H9 (cell line): ENCODE results near the gene COL19A1. TPM values are rescaled to one million over a fixed set of nuclear protein-coding genes. Genes with fewer than 3 reads are reported as not detected.

Experiments used
- DNase-seq: peaks from one replicate; pipeline ENCODE4 v3.0.0-alpha.2; 2017
- H2AFZ ChIP-seq: one replicate; pipeline ENCODE4 v1.6.1; 2013; ENCODE audit warnings: mild to moderate bottlenecking, low read length, control low read depth, moderate library complexity
- H2AK5ac ChIP-seq: 2 replicates; pipeline ENCODE4 v1.6.1; 2013; ENCODE audit warnings: low read length, control low read depth, mixed read lengths; ENCODE audit not compliant: insufficient read length
- H2BK120ac ChIP-seq: one replicate; pipeline ENCODE4 v1.6.1; 2013; ENCODE audit warnings: low read depth, mild to moderate bottlenecking, low read length, control low read depth, inconsistent platforms; ENCODE audit not compliant: poor library complexity, severe bottlenecking
- H2BK12ac ChIP-seq: 2 replicates; pipeline ENCODE4 v1.6.1; 2013; ENCODE audit warnings: low read length, control low read depth, mixed read lengths, low read depth; ENCODE audit not compliant: insufficient read length
- H2BK15ac ChIP-seq: 2 replicates; pipeline ENCODE4 v1.6.1; 2013; ENCODE audit warnings: low read depth, low read length, control low read depth
- H2BK20ac ChIP-seq: one replicate; pipeline ENCODE4 v1.6.1; 2013; ENCODE audit warnings: low read depth, mild to moderate bottlenecking, low read length, control low read depth, inconsistent platforms; ENCODE audit not compliant: poor library complexity, severe bottlenecking
- H2BK5ac ChIP-seq: 2 replicates; pipeline ENCODE4 v1.6.1; 2013; ENCODE audit warnings: low read length, control low read depth, mixed read lengths; ENCODE audit not compliant: insufficient read length
- H3K14ac ChIP-seq: 2 replicates; pipeline ENCODE4 v1.6.1; 2013; ENCODE audit warnings: low read length, control low read depth; ENCODE audit not compliant: insufficient read depth
- H3K18ac ChIP-seq: 2 replicates; pipeline ENCODE4 v1.6.1; 2013; ENCODE audit warnings: low read depth, mild to moderate bottlenecking, mixed read lengths, low read length, control low read depth; ENCODE audit not compliant: insufficient read length
- H3K23ac ChIP-seq: 2 replicates; pipeline ENCODE4 v1.6.1; 2013; ENCODE audit warnings: low read length, control low read depth, mixed read lengths, low read depth; ENCODE audit not compliant: insufficient read length
- H3K23me2 ChIP-seq: 2 replicates; pipeline ENCODE4 v1.6.1; 2013; ENCODE audit warnings: low read depth, mild to moderate bottlenecking, mixed read lengths, low read length, control low read depth; ENCODE audit not compliant: insufficient read length, poor library complexity, severe bottlenecking
- H3K27ac ChIP-seq: 2 replicates; pipeline ENCODE4 v1.5.1; 2013; ENCODE audit warnings: low read length, control low read depth, mixed read lengths, low read depth; ENCODE audit not compliant: insufficient read length
- H3K27me3 ChIP-seq: 2 replicates; pipeline ENCODE4 v1.6.1; 2013; ENCODE audit warnings: low read length, control low read depth, inconsistent platforms; ENCODE audit not compliant: insufficient read depth
- H3K4ac ChIP-seq: 2 replicates; pipeline ENCODE4 v1.6.1; 2013; ENCODE audit warnings: low read depth, mild to moderate bottlenecking, control low read depth, inconsistent platforms, low read length, moderate library complexity
- H3K4me1 ChIP-seq: 2 replicates; pipeline ENCODE4 v1.6.1; 2013; ENCODE audit warnings: low read length, control low read depth, inconsistent platforms; ENCODE audit not compliant: insufficient read depth
- H3K4me2 ChIP-seq: 2 replicates; pipeline ENCODE4 v1.6.1; 2013; ENCODE audit warnings: low read length, control low read depth, mixed read lengths; ENCODE audit not compliant: insufficient read length, insufficient read depth
- H3K56ac ChIP-seq: 2 replicates; pipeline ENCODE4 v1.6.1; 2013; ENCODE audit warnings: low read depth, mild to moderate bottlenecking, mixed read lengths, low read length, control low read depth; ENCODE audit not compliant: insufficient read length
- H3K79me1 ChIP-seq: 2 replicates; pipeline ENCODE4 v1.6.1; 2013; ENCODE audit warnings: low read depth, mild to moderate bottlenecking, moderate library complexity, low read length, control low read depth, inconsistent platforms; ENCODE audit not compliant: insufficient read depth, poor library complexity, severe bottlenecking
- H3K79me2 ChIP-seq: 2 replicates; pipeline ENCODE4 v1.6.1; 2013; ENCODE audit warnings: low read length, control low read depth, inconsistent platforms; ENCODE audit not compliant: insufficient read depth
- H3K9ac ChIP-seq: 2 replicates; pipeline ENCODE4 v1.6.1; 2013; ENCODE audit warnings: low read length, control low read depth, mixed read lengths; ENCODE audit not compliant: insufficient read length; ENCODE audit errors: extremely low read depth
- H3K9me3 ChIP-seq: one replicate; pipeline ENCODE4 v1.6.1; 2013; ENCODE audit warnings: low read depth, low read length, inconsistent platforms; ENCODE audit not compliant: control insufficient read depth
- H3T11ph ChIP-seq: one replicate; pipeline ENCODE4 v1.6.1; 2013; ENCODE audit warnings: mild to moderate bottlenecking, low read length, control low read depth, inconsistent platforms
- H4K20me1 ChIP-seq: one replicate; pipeline ENCODE4 v1.6.1; 2013; ENCODE audit not compliant: control insufficient read depth, insufficient read length, insufficient read depth
- H4K5ac ChIP-seq: 2 replicates; pipeline ENCODE4 v1.6.1; 2013; ENCODE audit warnings: low read depth, mild to moderate bottlenecking, mixed read lengths, low read length, control low read depth; ENCODE audit not compliant: insufficient read length
- H4K8ac ChIP-seq: replicated peaks from 2 replicates; pipeline ENCODE4 v1.6.1; 2013; ENCODE audit warnings: low read length, control low read depth, mixed read lengths, low read depth; ENCODE audit not compliant: insufficient read length
- H4K91ac ChIP-seq: 2 replicates; pipeline ENCODE4 v1.6.1; 2013; ENCODE audit warnings: low read depth, mild to moderate bottlenecking, moderate library complexity, mixed read lengths, low read length, control low read depth; ENCODE audit not compliant: insufficient read length
- H3K27ac Mint-ChIP-seq, 3 experiments: 2 replicates in 2 of 3; 3 replicates in 1 of 3; pipeline ENCODE4 v1.8.0; 2020 to 2021; ENCODE audit warnings: mixed read lengths in 3 of 3, mild to moderate bottlenecking in 1 of 3, moderate library complexity in 1 of 3
- H3K27me3 Mint-ChIP-seq: 2 replicates; pipeline ENCODE4 v1.8.0; 2021; ENCODE audit warnings: low read depth, mild to moderate bottlenecking, moderate library complexity, mixed read lengths
- H3K36me3 Mint-ChIP-seq, 3 experiments: 2 replicates in 2 of 3; 3 replicates in 1 of 3; pipeline ENCODE4 v1.8.0; 2020 to 2021; ENCODE audit warnings: low read depth in 3 of 3, mixed read lengths in 3 of 3; ENCODE audit not compliant: insufficient read depth in 1 of 3
- H3K4me1 Mint-ChIP-seq, 2 experiments: 2 replicates each; pipeline ENCODE4 v1.8.0; 2020; ENCODE audit warnings: mixed read lengths in 2 of 2
- H3K4me3 Mint-ChIP-seq, 2 experiments: 2 replicates in 1 of 2; 3 replicates in 1 of 2; pipeline ENCODE4 v1.8.0; 2020 to 2021; ENCODE audit warnings: mild to moderate bottlenecking in 2 of 2, mixed read lengths in 2 of 2, moderate library complexity in 1 of 2
- H3K9me3 Mint-ChIP-seq, 2 experiments: 2 replicates in 1 of 2; 3 replicates in 1 of 2; pipeline ENCODE4 v1.8.0; 2020; ENCODE audit warnings: mild to moderate bottlenecking in 2 of 2, mixed read lengths in 2 of 2, moderate library complexity in 1 of 2
- WGBS: extraction: QIAGEN DNeasy Blood & Tissue Kit; methylation state at CpG from one replicate; pipeline ENCODE4 v1.1.7; 2013; ENCODE audit warnings: missing lambda C conversion rate, low lambda C conversion rate, mixed read lengths; ENCODE audit not compliant: insufficient read length; ENCODE audit errors: extremely low coverage; 5-methylcytosine and 5-hydroxymethylcytosine counted together
- total RNA-seq: library from RNA; stranded (reverse); gene quantifications from 2 replicates; pipeline ENCODE4 v1.2.1, GENCODE V29; 2021
- TF ChIP-seq, protein P1 (sequence below): fragments of 200-600 bp; sonication (generic); conservative IDR thresholded peaks from 3 replicates; pipeline ENCODE4 v1.8.0; 2021; ENCODE audit warnings: antibody characterized with exemption, mild to moderate bottlenecking

Gene COL19A1
- total RNA-seq, 1 experiment from 2014 or later = not detected

DNA sequence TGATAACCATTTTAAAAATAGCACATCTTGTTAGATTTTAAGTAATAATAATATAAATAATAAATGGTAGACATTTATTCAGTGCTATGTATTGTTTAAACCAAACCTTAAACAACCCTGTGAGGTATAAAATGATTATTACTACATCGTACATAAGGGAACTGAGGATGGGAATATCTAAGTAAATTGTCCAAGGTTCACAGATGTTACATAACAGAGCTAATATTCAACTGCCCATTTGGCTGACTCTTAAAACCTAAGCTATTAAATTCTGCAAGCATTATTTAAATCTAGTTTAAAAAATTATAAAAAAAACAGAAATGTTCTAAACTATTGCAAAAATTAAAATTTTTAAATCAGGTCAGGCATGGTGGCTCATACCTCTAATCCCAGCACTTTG is 175.1 kb downstream of the COL19A1 start:
- no peak overlapping the region for H3K4me3 Mint-ChIP-seq
- no peaks in the 10 kb centered on the region for H3K23me2 ChIP-seq
- H3T11ph ChIP-seq = no peak overlapping the region
- H2BK120ac ChIP-seq = no peak overlapping the region
- no peak overlapping the region for H4K5ac ChIP-seq
- no peaks in the 10 kb centered on the region for H3K4me1 ChIP-seq
- H3K27me3 ChIP-seq = no peaks in the 10 kb centered on the region
- WGBS = no CpG with 5 or more reads among the region's 1 CpG
- H3K9me3 Mint-ChIP-seq = peaks cover 0 to 5% of the 10 kb centered on the region in 2 experiments; a peak in 1 of 5 replicates
- no peak overlapping the region for H3K14ac ChIP-seq
- no peak overlapping the region for H2BK12ac ChIP-seq
- H2BK5ac ChIP-seq = no peak overlapping the region
- no peak overlapping the region for H3K4me2 ChIP-seq
- H3K27ac ChIP-seq = no peak overlapping the region
- H4K20me1 ChIP-seq = no peaks in the 10 kb centered on the region
- H2BK20ac ChIP-seq = no peak overlapping the region
- H3K56ac ChIP-seq = no peak overlapping the region
- no peak for DNase-seq
- H3K36me3 Mint-ChIP-seq = no peaks in the 10 kb centered on the region
- H2BK15ac ChIP-seq = no peak overlapping the region
- H3K79me1 ChIP-seq = no peaks in the 10 kb centered on the region
- no peak overlapping the region for H3K9ac ChIP-seq
- no peak overlapping the region for H2AK5ac ChIP-seq
- H3K79me2 ChIP-seq = no peaks in the 10 kb centered on the region
- H3K4ac ChIP-seq = no peak overlapping the region
- H3K23ac ChIP-seq = no peak overlapping the region
- H4K91ac ChIP-seq = no peak overlapping the region
- H2AFZ ChIP-seq = no peak overlapping the region
- no peaks in the 10 kb centered on the region for H3K4me1 Mint-ChIP-seq
- no peaks in the 10 kb centered on the region for H3K9me3 ChIP-seq
- H4K8ac ChIP-seq = no peak overlapping the region
- H3K27me3 Mint-ChIP-seq = no peaks in the 10 kb centered on the region
- H3K27ac Mint-ChIP-seq = no peak overlapping the region
- H3K18ac ChIP-seq = no peak overlapping the region
- TF ChIP-seq, protein P1, sequence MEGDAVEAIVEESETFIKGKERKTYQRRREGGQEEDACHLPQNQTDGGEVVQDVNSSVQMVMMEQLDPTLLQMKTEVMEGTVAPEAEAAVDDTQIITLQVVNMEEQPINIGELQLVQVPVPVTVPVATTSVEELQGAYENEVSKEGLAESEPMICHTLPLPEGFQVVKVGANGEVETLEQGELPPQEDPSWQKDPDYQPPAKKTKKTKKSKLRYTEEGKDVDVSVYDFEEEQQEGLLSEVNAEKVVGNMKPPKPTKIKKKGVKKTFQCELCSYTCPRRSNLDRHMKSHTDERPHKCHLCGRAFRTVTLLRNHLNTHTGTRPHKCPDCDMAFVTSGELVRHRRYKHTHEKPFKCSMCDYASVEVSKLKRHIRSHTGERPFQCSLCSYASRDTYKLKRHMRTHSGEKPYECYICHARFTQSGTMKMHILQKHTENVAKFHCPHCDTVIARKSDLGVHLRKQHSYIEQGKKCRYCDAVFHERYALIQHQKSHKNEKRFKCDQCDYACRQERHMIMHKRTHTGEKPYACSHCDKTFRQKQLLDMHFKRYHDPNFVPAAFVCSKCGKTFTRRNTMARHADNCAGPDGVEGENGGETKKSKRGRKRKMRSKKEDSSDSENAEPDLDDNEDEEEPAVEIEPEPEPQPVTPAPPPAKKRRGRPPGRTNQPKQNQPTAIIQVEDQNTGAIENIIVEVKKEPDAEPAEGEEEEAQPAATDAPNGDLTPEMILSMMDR = no peak
